GM12891 (cell line): ENCODE data around the gene STAB2.

Experiments
- POLR2A ChIP-seq: IDR thresholded peaks from 2 replicates; pipeline ENCODE4 v1.6.1; 2011; ENCODE audit warnings: low read depth, low read length, control low read depth
- POLR2AphosphoS5 ChIP-seq: IDR thresholded peaks from 2 replicates; pipeline ENCODE4 v1.6.1; 2011; ENCODE audit warnings: low read depth, low read length, control low read depth
- POU2F2 ChIP-seq: IDR thresholded peaks from 2 replicates; pipeline ENCODE4 v1.6.1; 2011; ENCODE audit warnings: low read depth, mild to moderate bottlenecking, control low read depth, low read length, moderate library complexity
- SPI1 ChIP-seq: IDR thresholded peaks from 2 replicates; pipeline ENCODE4 v1.6.1; 2011; ENCODE audit warnings: low read depth, low read length, control low read depth
- TAF1 ChIP-seq: IDR thresholded peaks from 2 replicates; pipeline ENCODE4 v1.6.1; 2011; ENCODE audit warnings: low read depth, low read length, control low read depth

DNA sequence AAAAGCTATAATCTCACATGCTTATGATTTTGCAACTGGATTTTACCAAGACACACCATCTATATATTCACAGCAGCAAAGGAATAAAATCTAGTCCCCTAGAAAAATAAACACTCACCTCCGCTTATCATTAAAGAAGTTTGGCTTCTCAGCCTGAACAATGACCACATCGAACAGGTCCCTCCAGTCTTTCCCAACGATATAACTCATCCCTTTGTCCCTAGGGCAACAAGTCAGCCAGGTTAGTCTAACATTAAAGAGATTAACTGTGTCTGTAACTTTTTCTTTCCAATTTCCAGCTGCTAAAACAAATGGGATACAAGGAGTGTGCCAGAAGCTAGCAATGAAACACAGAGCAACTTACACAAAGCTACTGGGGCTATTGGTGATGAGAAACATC is 206.0 kb downstream of the STAB2 start:
- TF ChIP-seq POLR2A, result no peak
- TF ChIP-seq TAF1, result no peak
- no peak for TF ChIP-seq POLR2AphosphoS5
- no peak for TF ChIP-seq SPI1
- TF ChIP-seq POU2F2, result no peak
